HEK293T (cell line): ENCODE measurements around the gene THAP11.

ENCODE experiments used
- BHLHE40 ChIP-seq: fragments of 450-650 bp; IDR thresholded peaks from 2 replicates; pipeline ENCODE4 v1.6.1; 2016; ENCODE audit warnings: mild to moderate bottlenecking, moderate library complexity, borderline replicate concordance
- ELF4 ChIP-seq: fragments of 450-650 bp; IDR thresholded peaks from 2 replicates; pipeline ENCODE4 v1.6.1; 2017; ENCODE audit warnings: antibody characterized with exemption
- FOXA1 ChIP-seq: fragments of 450-650 bp; IDR thresholded peaks from 2 replicates; pipeline ENCODE4 v1.6.1; 2016; ENCODE audit warnings: mild to moderate bottlenecking
- FOXM1 ChIP-seq: fragments of 450-650 bp; IDR thresholded peaks from 2 replicates; pipeline ENCODE4 v1.6.1; 2017; ENCODE audit warnings: mild to moderate bottlenecking, borderline replicate concordance
- L3MBTL2 ChIP-seq: fragments of 450-650 bp; conservative IDR thresholded peaks from 2 replicates; pipeline ENCODE4 v1.6.1; 2016; ENCODE audit warnings: mild to moderate bottlenecking
- PKNOX1 ChIP-seq: fragments of 450-650 bp; IDR thresholded peaks from 2 replicates; pipeline ENCODE4 v1.6.1; 2016
- SP1 ChIP-seq: fragments of 450-650 bp; IDR thresholded peaks from 2 replicates; pipeline ENCODE4 v1.6.1; 2017
- TARDBP ChIP-seq: fragments of 450-650 bp; IDR thresholded peaks from 2 replicates; pipeline ENCODE4 v1.6.1; 2016

DNA sequence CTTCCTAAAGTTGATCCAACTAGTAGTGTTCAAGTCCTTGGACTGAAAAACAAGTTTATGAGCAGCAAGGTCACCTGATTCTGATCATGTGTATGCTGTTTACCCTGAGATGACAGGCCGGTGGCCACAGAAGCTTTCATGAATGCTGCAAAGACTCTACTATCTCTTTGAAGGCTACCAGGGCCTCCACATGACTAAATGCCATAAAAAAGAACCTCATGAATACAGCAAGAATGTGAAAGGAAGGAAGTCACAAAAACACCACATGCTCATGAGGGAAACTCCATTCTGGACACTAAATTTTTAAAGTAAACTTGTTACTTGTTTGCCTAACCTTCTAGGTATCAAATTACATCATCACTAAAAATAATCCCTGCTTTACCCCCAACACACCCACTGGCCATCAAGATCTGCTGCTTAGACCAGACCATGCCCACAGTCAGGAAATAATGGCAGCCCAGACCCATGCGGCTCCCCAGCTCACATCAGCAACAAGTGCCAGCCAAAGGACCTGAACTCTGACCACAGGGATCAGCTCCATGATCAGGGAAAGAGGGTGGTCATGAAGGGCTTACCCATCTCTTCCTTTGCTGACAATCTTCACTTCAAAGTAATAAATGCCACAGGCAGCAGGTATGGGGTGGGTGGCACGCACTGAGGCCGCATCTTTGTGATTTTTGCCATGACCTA, 37.1 kb upstream of the THAP11 start:
- TF ChIP-seq FOXM1, result no peak
- TF ChIP-seq L3MBTL2, result no peak
- TF ChIP-seq FOXA1, result no peak
- no peak for TF ChIP-seq ELF4
- no peak for TF ChIP-seq PKNOX1
- TF ChIP-seq TARDBP, result no peak
- no peak for TF ChIP-seq SP1
- TF ChIP-seq BHLHE40, result no peak
